Body of pancreas (tissue), 4 donors: ENCODE measurements around the gene CCSER2. TPM values are rescaled to one million over a fixed set of nuclear protein-coding genes. Genes with fewer than 3 reads are reported as not detected.

Source experiments
- ATAC-seq: fragments of 150-250 bp; one replicate; pipeline ENCODE4 v1.9.1; 2016
- DNase-seq, 4 donors: peaks; one replicate each; pipeline ENCODE4 v3.0.0-alpha.2; 2019
- H3K27ac ChIP-seq, 4 donors: fragments of 200-600 bp; sonication (generic); 1 replicate in 3 of 4; 2 replicates in 1 of 4; pipeline versions ENCODE4 v1.5.1 to v1.6.1; 2016 to 2019; ENCODE audit warnings: mild to moderate bottlenecking in 1 of 4, mixed read lengths in 1 of 4, moderate library complexity in 1 of 4
- H3K27me3 ChIP-seq, 2 donors: fragments of 200-600 bp; sonication (generic); one replicate each; pipeline ENCODE4 v1.6.0; 2016; ENCODE audit warnings: mild to moderate bottlenecking in 1 of 2
- H3K36me3 ChIP-seq, 2 donors: fragments of 200-600 bp; sonication (generic); replicated peaks in 1 of 2; 2 replicates each; pipeline ENCODE4 v1.5.1; 2016; ENCODE audit warnings: low read depth in 2 of 2; ENCODE audit not compliant: insufficient read depth in 1 of 2
- H3K4me1 ChIP-seq: fragments of 200-600 bp; sonication (generic); one replicate; pipeline ENCODE4 v1.6.0; 2016
- H3K4me3 ChIP-seq, 2 donors: fragments of 200-600 bp; sonication (generic); 1 replicate in 1 of 2; 2 replicates in 1 of 2; pipeline ENCODE4 v1.5.1; 2016 to 2019
- H3K9me3 ChIP-seq, 3 donors: fragments of 200-600 bp; sonication (generic); 1 replicate in 2 of 3; 2 replicates in 1 of 3; pipeline ENCODE4 v1.5.1; 2016
- CTCF ChIP-seq, 7 experiments: fragments of 450-650 bp in 4 of 7; fragments of 200-600 bp in 3 of 7; sonication (generic) in 3 of 7; IDR thresholded peaks; one replicate each; pipeline ENCODE4 v1.5.1; 2016 to 2019; ENCODE audit warnings: antibody characterized with exemption in 7 of 7
- POLR2A ChIP-seq, 3 donors: fragments of 450-650 bp; IDR thresholded peaks; one replicate each; pipeline ENCODE4 v1.6.1; 2016; ENCODE audit warnings: antibody characterized with exemption in 3 of 3, mild to moderate bottlenecking in 2 of 3
- WGBS, 2 donors: methylation state at CpG; one replicate each; pipeline ENCODE4 v1.1.5; 2017; 5-methylcytosine and 5-hydroxymethylcytosine counted together
- intact Hi-C: fragments of 100-400 bp; cut with DNase I; formaldehyde crosslinking; loops from one replicate; pipeline ENCODE4 v1.15.1; 2023
- total RNA-seq, 2 donors: library from RNA; depleted of rRNA; stranded (reverse); fragments of >200 nt; gene quantifications; one replicate each; pipeline ENCODE4 v1.1.0, GENCODE V29; 2016

CCSER2 gene
- total RNA-seq, 2 donors from 2014 or later, result 14.5 to 20.0 TPM

DNA sequence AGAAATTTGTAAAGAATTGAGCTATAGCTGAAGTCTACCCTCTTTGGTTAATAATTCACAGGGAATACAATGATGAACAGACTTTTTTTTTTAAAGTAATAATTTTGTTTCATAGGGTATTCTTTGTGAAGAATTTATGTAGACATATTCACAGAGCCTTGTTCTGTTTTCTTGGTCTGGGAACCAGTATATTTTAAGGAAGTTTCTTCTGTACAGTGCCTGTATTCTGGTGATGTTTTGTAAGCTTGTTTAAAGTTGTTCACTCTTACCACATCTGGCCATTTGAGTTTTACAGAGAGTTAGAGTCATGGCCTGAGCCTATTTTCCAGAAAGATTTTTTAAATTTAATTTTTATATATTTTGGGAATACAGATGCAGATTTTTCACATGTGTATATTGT is 70.3 kb downstream of the CCSER2 start:
- TF ChIP-seq POLR2A (IDR thresholded peaks at IDR 0.05) (no peak), CTCF (IDR thresholded peaks at IDR 0.05) (no peak)
- Histone ChIP-seq H3K27me3 (no peaks in the 10 kb centered on the region), H3K4me1 (peaks cover 11% of the 10 kb centered on the region), H3K9me3 (no peaks in the 10 kb centered on the region), H3K4me3 (no peak overlapping the region), H3K36me3 (no peaks in the 10 kb centered on the region), H3K27ac (no peak overlapping the region)
- no peak for DNase-seq
- intact Hi-C loops, result no loop called here
- no peak for ATAC-seq

GRCh38 chr10:84401854-84402611 is 73.6 kb downstream of the CCSER2 start:
- no peaks in the 10 kb centered on the region for H3K36me3 ChIP-seq
- TF ChIP-seq CTCF (IDR thresholded peaks at IDR 0.05) (no peak), POLR2A (IDR thresholded peaks at IDR 0.05) (no peak)
- H3K9me3 ChIP-seq, result no peaks in the 10 kb centered on the region
- WGBS, 2 donors, result 49 to 66% methylated on average over 6 of the region's 6 CpGs
- DNase-seq (no peak), ATAC-seq (no peak)
- H3K27me3 ChIP-seq, result no peaks in the 10 kb centered on the region
- H3K4me3 ChIP-seq, result no peak overlapping the region
- intact Hi-C loops, result no loop called here
- peak overlapping the region in 2 of 4 donors; percentile 33 to 37 for H3K27ac ChIP-seq
- H3K4me1 ChIP-seq, result peaks cover 11% of the 10 kb centered on the region

DNA sequence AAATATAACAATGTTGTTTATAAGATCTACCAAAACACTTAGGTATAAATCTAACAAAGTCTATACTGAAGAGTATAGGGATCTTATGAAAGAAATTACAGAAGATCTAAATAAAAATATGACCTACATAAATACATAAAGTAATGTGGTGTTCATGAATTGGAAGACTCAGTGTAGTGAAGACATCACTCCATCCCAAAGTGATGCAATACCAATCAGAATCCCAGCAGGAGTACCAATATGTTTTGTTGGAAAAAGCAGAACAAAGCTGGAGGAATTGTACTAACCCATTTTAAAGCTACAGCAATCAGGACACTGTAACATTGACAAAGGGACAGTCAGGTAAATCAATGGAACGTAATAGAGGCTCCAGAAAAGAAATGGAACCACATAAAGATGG is 76.4 kb downstream of the CCSER2 start:
- H3K4me1 ChIP-seq, result no peaks in the 10 kb centered on the region
- intact Hi-C loops, result no loop called here
- 85 to 100% methylated on average over 1 of the region's 1 CpG for WGBS, 2 donors
- H3K27me3 ChIP-seq, result no peaks in the 10 kb centered on the region
- H3K36me3 ChIP-seq, result no peaks in the 10 kb centered on the region
- no peak overlapping the region for H3K4me3 ChIP-seq
- DNase-seq (no peak), ATAC-seq (no peak)
- no peak overlapping the region for H3K27ac ChIP-seq
- TF ChIP-seq CTCF (IDR thresholded peaks at IDR 0.05) (no peak), POLR2A (IDR thresholded peaks at IDR 0.05) (no peak)
- H3K9me3 ChIP-seq, result no peaks in the 10 kb centered on the region

DNA sequence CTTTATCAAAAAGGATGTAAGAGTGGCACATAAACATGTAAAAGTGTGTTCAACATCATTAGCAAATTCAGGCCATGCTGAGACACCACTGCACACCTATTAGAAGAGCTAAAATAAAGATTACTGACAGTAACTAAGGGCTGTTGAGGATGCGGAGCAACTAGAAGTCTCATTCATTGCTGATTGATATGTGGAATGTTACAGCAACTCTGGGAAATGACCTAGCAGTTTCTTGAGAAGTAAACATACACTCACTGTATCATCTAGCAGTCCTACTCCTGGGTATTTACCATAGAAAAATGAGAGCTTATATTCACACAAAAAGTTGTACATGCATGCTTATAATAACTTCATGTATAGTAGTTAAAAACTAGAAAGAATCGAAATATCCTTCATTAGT is 77.3 kb downstream of the CCSER2 start:
- intact Hi-C loops, result no loop called here
- no peaks in the 10 kb centered on the region for H3K36me3 ChIP-seq
- no peaks in the 10 kb centered on the region for H3K9me3 ChIP-seq
- H3K4me3 ChIP-seq, result no peak overlapping the region
- no peaks in the 10 kb centered on the region for H3K27me3 ChIP-seq
- 96 to 97% methylated on average over 2 of the region's 2 CpGs for WGBS, 2 donors
- DNase-seq, result no peak
- ATAC-seq, result no peak
- no peak for TF ChIP-seq POLR2A (IDR thresholded peaks at IDR 0.05)
- no peak for TF ChIP-seq CTCF (IDR thresholded peaks at IDR 0.05)
- H3K27ac ChIP-seq, result no peak overlapping the region
- H3K4me1 ChIP-seq, result no peaks in the 10 kb centered on the region

DNA sequence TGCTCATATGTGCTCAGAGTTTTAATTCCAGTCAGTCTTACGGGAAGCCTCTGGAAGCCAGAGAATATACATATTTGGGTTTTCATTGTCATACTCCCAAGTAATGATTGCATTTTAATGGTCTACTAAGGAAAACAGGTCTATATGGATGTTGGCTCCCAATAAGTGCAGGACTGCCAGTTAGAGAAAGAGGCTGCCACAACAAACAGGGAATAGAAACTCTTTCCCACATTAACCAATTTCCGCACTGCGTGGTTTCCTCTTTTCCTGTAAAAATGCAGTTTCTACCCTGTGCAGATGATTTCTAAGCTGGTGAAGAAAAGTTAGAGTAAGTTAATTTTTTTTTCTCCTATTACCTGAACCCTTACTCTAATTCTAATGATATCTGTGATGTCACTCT is 78.2 kb downstream of the CCSER2 start:
- Histone ChIP-seq H3K27me3 (no peaks in the 10 kb centered on the region), H3K9me3 (no peaks in the 10 kb centered on the region), H3K36me3 (no peaks in the 10 kb centered on the region), H3K4me3 (no peak overlapping the region), H3K4me1 (no peaks in the 10 kb centered on the region), H3K27ac (no peak overlapping the region)
- ATAC-seq (no peak), DNase-seq (no peak)
- intact Hi-C loops, result no loop called here
- 84 to 99% methylated on average over 3 of the region's 3 CpGs for WGBS, 2 donors
- TF ChIP-seq POLR2A (IDR thresholded peaks at IDR 0.05) (no peak), CTCF (IDR thresholded peaks at IDR 0.05) (no peak)
